PC-9 (cell line): Measurements from ENCODE around the gene KDM6A.

Experiments
- CTCF ChIP-seq: fragments of 200-600 bp; sonication (generic); conservative IDR thresholded peaks from 2 replicates; pipeline ENCODE4 v1.6.1; 2017; ENCODE audit warnings: mixed run types, antibody characterized with exemption, mild to moderate bottlenecking, moderate library complexity
- EZH2 ChIP-seq: fragments of 200-600 bp; sonication (generic); IDR thresholded peaks from 2 replicates; pipeline ENCODE4 v1.8.0; 2017; ENCODE audit warnings: antibody characterized with exemption, low read depth

DNA sequence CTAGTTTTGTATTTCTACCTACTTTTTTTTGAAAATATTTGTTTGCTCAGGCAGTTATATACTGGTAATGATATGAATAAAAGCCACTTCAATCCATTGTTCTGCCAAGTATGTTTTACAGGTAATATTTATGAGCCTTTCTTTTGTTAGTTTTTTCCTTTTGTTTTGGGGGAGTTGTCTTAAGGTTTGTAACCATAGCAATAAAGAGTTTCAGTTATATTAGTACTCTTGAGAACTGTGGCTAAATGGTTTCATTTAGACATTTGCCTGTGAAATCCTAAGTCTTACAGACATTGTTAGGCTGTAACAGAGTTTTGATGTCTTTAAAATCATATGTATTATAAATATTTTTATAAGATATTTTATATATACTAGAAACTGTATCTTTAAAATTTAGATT is 177.6 kb downstream of the KDM6A start:
- TF ChIP-seq CTCF: no peak
- TF ChIP-seq EZH2: no peak
